MM.1S (cell line): ENCODE data around the gene RASAL1.

Source experiments
- EZH2 ChIP-seq: fragments of 300-600 bp; sonication (generic); optimal IDR thresholded peaks from 2 replicates; pipeline ENCODE3; 2017; ENCODE audit warnings: low read depth, mild to moderate bottlenecking, antibody characterized with exemption, low read length, mixed read lengths
- TF ChIP-seq, protein P1 (sequence below): fragments of 300-600 bp; sonication (generic); IDR thresholded peaks from 2 replicates; pipeline ENCODE4 v1.5.1; 2016; ENCODE audit warnings: antibody characterized with exemption, low read length, mixed read lengths

DNA sequence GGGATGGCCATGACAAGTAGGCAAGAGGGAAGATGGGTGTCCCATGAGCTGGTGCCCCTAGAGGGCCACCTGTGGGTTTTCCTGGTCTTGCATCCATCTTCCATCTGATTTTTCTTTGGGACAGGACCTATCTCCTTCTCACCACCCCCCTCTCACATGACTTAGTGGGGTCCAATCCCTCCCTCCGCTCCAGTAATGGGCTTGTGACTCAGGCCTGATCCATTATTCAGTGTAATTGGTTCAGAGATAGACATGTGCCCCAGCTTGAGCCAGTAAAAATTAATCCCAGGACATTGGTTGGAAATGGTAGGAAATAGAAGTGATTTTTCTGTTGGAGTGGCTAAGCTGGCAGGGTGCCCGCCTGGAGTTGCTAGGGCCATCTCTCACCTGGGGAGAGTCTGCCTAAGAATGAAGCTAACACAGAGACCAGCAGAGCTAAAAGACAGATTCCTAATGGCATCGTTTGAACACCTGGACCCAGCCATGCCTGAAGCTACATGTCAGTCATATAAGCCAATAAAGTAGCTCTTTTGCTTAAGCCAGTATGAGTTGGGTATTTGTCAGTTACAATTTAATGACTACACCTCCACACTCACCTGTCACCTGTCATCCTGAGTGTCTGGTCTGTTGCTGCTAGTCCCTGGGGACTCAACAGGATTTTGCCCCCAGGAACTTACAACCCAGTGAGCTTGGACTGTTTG lies 14.7 kb downstream of the RASAL1 start:
- TF ChIP-seq, protein P1, sequence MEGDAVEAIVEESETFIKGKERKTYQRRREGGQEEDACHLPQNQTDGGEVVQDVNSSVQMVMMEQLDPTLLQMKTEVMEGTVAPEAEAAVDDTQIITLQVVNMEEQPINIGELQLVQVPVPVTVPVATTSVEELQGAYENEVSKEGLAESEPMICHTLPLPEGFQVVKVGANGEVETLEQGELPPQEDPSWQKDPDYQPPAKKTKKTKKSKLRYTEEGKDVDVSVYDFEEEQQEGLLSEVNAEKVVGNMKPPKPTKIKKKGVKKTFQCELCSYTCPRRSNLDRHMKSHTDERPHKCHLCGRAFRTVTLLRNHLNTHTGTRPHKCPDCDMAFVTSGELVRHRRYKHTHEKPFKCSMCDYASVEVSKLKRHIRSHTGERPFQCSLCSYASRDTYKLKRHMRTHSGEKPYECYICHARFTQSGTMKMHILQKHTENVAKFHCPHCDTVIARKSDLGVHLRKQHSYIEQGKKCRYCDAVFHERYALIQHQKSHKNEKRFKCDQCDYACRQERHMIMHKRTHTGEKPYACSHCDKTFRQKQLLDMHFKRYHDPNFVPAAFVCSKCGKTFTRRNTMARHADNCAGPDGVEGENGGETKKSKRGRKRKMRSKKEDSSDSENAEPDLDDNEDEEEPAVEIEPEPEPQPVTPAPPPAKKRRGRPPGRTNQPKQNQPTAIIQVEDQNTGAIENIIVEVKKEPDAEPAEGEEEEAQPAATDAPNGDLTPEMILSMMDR: no peak
- TF ChIP-seq EZH2: no peak
